ENCODE data around the gene PM20D1.

GRCh38 chr1:205794011-205794730 lies 55.8 kb downstream of the PM20D1 start:
- TF ChIP-seq CTCF (conservative IDR thresholded peaks at IDR 0.05) (no peak), ZFX (IDR thresholded peaks at IDR 0.05) (no peak)
